ENCODE measurements around the gene NUTM2A.
"Not testable (repeated sequence)": the region's sequence is repeated elsewhere in the genome, so short reads cannot be mapped to it uniquely, and the experiment has no call there.

NUTM2A gene

GRCh38 chr10:87280749-87281392 is 55.6 kb downstream of the NUTM2A start:
- not testable (repeated sequence) for H3K27ac ChIP-seq (ENCODE audit: low read depth, low read length)

More at GRCh38 chr10:87280749-87281392, 55.6 kb downstream of the NUTM2A start:
- not testable (repeated sequence) for H3K9me3 ChIP-seq (ENCODE audit: control insufficient read depth, insufficient read depth, low read depth, low read length); H3K27me3 ChIP-seq (ENCODE audit: control insufficient read depth, insufficient read depth, low read length); H3K36me3 ChIP-seq (ENCODE audit: control insufficient read depth, insufficient read depth, low read length); H3K9ac ChIP-seq (ENCODE audit: low read length); H3K4me1 ChIP-seq (ENCODE audit: control insufficient read depth, insufficient read depth, low read length); H3K4me3 ChIP-seq (ENCODE audit: low read depth, low read length)

All from HUES6 (cell line).